ENCODE data around the gene UBN2. TPM values are rescaled to one million over a fixed set of nuclear protein-coding genes. Genes with fewer than 3 reads are reported as not detected.

UBN2 gene
- total RNA-seq, 4 donors from 2014 or later = 5.3 to 12.8 (median 9.0) TPM

GRCh38 chr7:139186146-139186545, 44.9 kb upstream of the UBN2 start:
- H3K4me3 ChIP-seq = no peak overlapping the region
- DNase-seq = no peak
- no peaks in the 10 kb centered on the region for H3K9me3 ChIP-seq
- no peaks in the 10 kb centered on the region for H3K27me3 ChIP-seq
- H3K36me3 ChIP-seq = peaks cover 0 to 38% (median 0%) of the 10 kb centered on the region in 3 donors
- no peaks in the 10 kb centered on the region for H3K4me1 ChIP-seq
- no peak overlapping the region for H3K27ac ChIP-seq
- intact Hi-C loops (cut with DNase I) = no loop called here
- TF ChIP-seq CTCF (IDR thresholded peaks at IDR 0.05) (no peak), POLR2A (IDR thresholded peaks at IDR 0.05) (no peak)
- WGBS, 2 donors = 97 to 100% methylated on average over 2 of the region's 2 CpGs

- Histone ChIP-seq H3K27me3 (no peaks in the 10 kb centered on the region), H3K4me1 (no peaks in the 10 kb centered on the region), H3K4me3 (no peak overlapping the region), H3K36me3 (peaks cover 0 to 10% (median 0%) of the 10 kb centered on the region in 3 donors), H3K9me3 (no peaks in the 10 kb centered on the region), H3K27ac (no peak overlapping the region)
- 90 to 100% methylated on average over 3 of the region's 3 CpGs for WGBS, 2 donors
- no peak for DNase-seq
- intact Hi-C loops (cut with DNase I) = no loop called here
- TF ChIP-seq CTCF (IDR thresholded peaks at IDR 0.05) = no peak
- TF ChIP-seq POLR2A (IDR thresholded peaks at IDR 0.05) = no peak
These were observed 41.7 kb upstream of the UBN2 start for GRCh38 chr7:139189357-139189756.

- H3K27me3 ChIP-seq = no peaks in the 10 kb centered on the region
- no peak for DNase-seq
- H3K36me3 ChIP-seq = peaks cover 0 to 7% (median 0%) of the 10 kb centered on the region in 3 donors
- H3K4me3 ChIP-seq = no peak overlapping the region
- no peaks in the 10 kb centered on the region for H3K9me3 ChIP-seq
- no peak for TF ChIP-seq CTCF (IDR thresholded peaks at IDR 0.05)
- no peak for TF ChIP-seq POLR2A (IDR thresholded peaks at IDR 0.05)
- intact Hi-C loops (cut with DNase I) = no loop called here
- H3K4me1 ChIP-seq = no peaks in the 10 kb centered on the region
- no peak overlapping the region for H3K27ac ChIP-seq
- WGBS, 2 donors = 84 to 87% methylated on average over 3 of the region's 3 CpGs
These were observed 38.9 kb upstream of the UBN2 start for GRCh38 chr7:139192014-139192706.

GRCh38 chr7:139200382-139200781, 30.7 kb upstream of the UBN2 start:
- H3K36me3 ChIP-seq = no peaks in the 10 kb centered on the region
- no peak for DNase-seq
- TF ChIP-seq POLR2A (IDR thresholded peaks at IDR 0.05) (no peak), CTCF (IDR thresholded peaks at IDR 0.05) (no peak)
- H3K27ac ChIP-seq = no peak overlapping the region
- WGBS, 2 donors = 83 to 89% methylated on average over 2 of the region's 2 CpGs
- H3K27me3 ChIP-seq = no peaks in the 10 kb centered on the region
- H3K4me1 ChIP-seq = no peaks in the 10 kb centered on the region
- no peak overlapping the region for H3K4me3 ChIP-seq
- H3K9me3 ChIP-seq = no peaks in the 10 kb centered on the region
- intact Hi-C loops (cut with DNase I) = no loop called here

- no peak overlapping the region for H3K27ac ChIP-seq
- DNase-seq = no peak
- no peak overlapping the region for H3K4me3 ChIP-seq
- H3K9me3 ChIP-seq = peaks cover 0 to 7% (median 0%) of the 10 kb centered on the region in 3 donors
- H3K36me3 ChIP-seq = no peaks in the 10 kb centered on the region
- TF ChIP-seq CTCF (IDR thresholded peaks at IDR 0.05) = no peak
- TF ChIP-seq POLR2A (IDR thresholded peaks at IDR 0.05) = no peak
- no peaks in the 10 kb centered on the region for H3K4me1 ChIP-seq
- 70 to 80% methylated on average over 3 of the region's 3 CpGs for WGBS, 2 donors
- H3K27me3 ChIP-seq = no peaks in the 10 kb centered on the region
- intact Hi-C loops (cut with DNase I) = no loop called here
These were observed 27.0 kb upstream of the UBN2 start for GRCh38 chr7:139203992-139204391.

All from esophagus squamous epithelium (tissue), 5 donors.